Measurements from ENCODE around the gene IL21R. TPM values are rescaled to one million over a fixed set of nuclear protein-coding genes. Genes with fewer than 3 reads are reported as not detected.
"Not testable (repeated sequence)": the region's sequence is repeated elsewhere in the genome, so short reads cannot be mapped to it uniquely, and the experiment has no call there.

The IL21R gene
- total RNA-seq, 1 donor from 2014 or later, result 2.0 TPM

- DNase-seq (ENCODE audit: low read depth), result peak; percentile 67
Measured at GRCh38 chr16:27400751-27401620, 988 bp upstream of the IL21R start.

- DNase-seq (ENCODE audit: low read depth), result no peak
Measured at GRCh38 chr16:27402569-27402963, 592 bp downstream of the IL21R start.

GRCh38 chr16:27402964-27403600 lies 1.1 kb downstream of the IL21R start:
- DNase-seq (ENCODE audit: low read depth), result peak; percentile 34

GRCh38 chr16:27403601-27403992 lies 1.6 kb downstream of the IL21R start:
- DNase-seq (ENCODE audit: low read depth), result no peak

GRCh38 chr16:27404163-27404823 lies 2.3 kb downstream of the IL21R start:
- no peak for DNase-seq (ENCODE audit: low read depth)

GRCh38 chr16:27405546-27406451 lies 3.8 kb downstream of the IL21R start:
- DNase-seq (ENCODE audit: low read depth), result no peak

GRCh38 chr16:27406511-27407128 lies 4.6 kb downstream of the IL21R start:
- no peak for DNase-seq (ENCODE audit: low read depth)

GRCh38 chr16:27407133-27407532 lies 5.2 kb downstream of the IL21R start:
- DNase-seq (ENCODE audit: low read depth), result no peak

GRCh38 chr16:27408012-27408601 lies 6.1 kb downstream of the IL21R start:
- peak; percentile 38 for DNase-seq (ENCODE audit: low read depth)

- no peak for DNase-seq (ENCODE audit: low read depth)
Measured at GRCh38 chr16:27408602-27409031, 6.6 kb downstream of the IL21R start.

GRCh38 chr16:27409958-27410357 lies 8.0 kb downstream of the IL21R start:
- DNase-seq (ENCODE audit: low read depth), result not testable (repeated sequence)

GRCh38 chr16:27410761-27411160 lies 8.8 kb downstream of the IL21R start:
- DNase-seq (ENCODE audit: low read depth), result no peak

- no peak for DNase-seq (ENCODE audit: low read depth)
Measured at GRCh38 chr16:27413956-27414355, 12.0 kb downstream of the IL21R start.

- DNase-seq (ENCODE audit: low read depth), result peak; percentile 24
Measured at GRCh38 chr16:27414788-27415431, 12.9 kb downstream of the IL21R start.

- no peak for DNase-seq (ENCODE audit: low read depth)
Measured at GRCh38 chr16:27417047-27417671, 15.2 kb downstream of the IL21R start.

- DNase-seq (ENCODE audit: low read depth), result peak; percentile 26
Measured at GRCh38 chr16:27421961-27422740, 20.2 kb downstream of the IL21R start.

- DNase-seq (ENCODE audit: low read depth), result no peak
Measured at GRCh38 chr16:27424772-27425498, 23.0 kb downstream of the IL21R start.

- DNase-seq (ENCODE audit: low read depth), result no peak
Measured at GRCh38 chr16:27425961-27426360, 24.0 kb downstream of the IL21R start.

All from myocyte (in vitro differentiated cells).